HG03139 (cell line): ENCODE measurements around the gene PDIA5.

Experiments
- ATAC-seq: cut with Tn5 transposase; IDR thresholded peaks from one replicate; pipeline ENCODE4 v1.9.1; 2021; ENCODE audit not compliant: unreplicated experiment

The PDIA5 gene

GRCh38 chr3:123070510-123070909 is 3.7 kb downstream of the PDIA5 start:
- ATAC-seq, result no peak

DNA sequence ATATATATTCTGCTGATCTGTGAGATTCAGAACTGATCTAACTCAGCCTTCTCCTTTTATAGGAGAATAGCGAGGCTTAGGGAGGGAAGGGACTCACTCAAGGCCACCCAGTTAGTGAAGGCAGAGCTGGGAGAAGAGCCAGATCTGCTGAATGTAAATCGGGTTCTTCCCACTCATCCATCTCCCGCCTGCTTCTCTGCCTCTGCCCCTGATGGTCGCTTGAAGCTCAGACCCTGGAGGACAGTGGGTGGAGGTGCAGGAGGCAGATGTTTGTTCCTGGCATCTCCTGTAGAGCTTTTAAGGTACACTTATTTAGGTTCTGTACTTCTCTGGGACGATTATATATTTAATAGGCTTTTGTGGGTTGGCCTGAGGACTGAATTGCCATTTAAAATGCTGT is 4.3 kb downstream of the PDIA5 start:
- ATAC-seq, result no peak

DNA sequence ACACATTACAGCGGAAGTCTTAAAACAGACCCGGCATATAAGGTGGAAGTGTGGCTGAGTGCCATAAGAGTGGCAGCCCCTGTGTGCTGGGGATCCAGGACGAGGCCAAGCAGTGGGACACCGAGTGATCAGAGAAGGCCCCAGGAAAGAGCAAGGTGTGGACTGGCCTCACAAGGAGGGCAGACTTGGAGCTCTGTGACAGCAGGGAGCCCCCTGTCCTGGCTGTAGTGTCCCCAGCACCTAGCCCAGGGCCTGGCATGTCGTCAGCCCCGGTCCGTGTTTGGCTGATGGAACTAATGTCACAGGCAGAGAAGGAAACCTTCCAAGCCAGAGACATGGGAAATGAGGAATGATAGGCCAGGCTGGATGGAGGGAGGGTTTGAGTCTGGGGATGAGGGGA is 4.8 kb downstream of the PDIA5 start:
- ATAC-seq, result no peak

DNA sequence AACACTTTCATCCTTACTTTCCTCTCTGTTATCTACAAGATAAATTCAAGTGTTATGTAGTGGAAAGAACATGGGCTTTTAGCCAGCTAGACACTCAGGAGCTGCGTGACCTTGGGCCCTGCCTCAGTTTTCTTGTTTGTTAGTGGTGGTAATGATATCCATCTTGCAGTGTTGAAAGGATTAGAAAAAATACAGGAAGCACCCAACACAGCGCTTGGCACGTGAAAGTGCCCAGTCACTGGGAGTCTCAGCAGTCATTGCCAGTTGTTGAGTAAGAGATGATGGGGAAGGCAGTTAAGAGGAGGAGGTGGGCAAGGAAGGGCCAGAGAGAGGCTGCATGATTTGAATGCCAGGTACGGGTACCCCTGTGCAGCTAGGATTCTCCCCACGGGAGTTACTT is 5.3 kb downstream of the PDIA5 start:
- ATAC-seq, result no peak

GRCh38 chr3:123072564-123072963 is 5.7 kb downstream of the PDIA5 start:
- no peak for ATAC-seq

DNA sequence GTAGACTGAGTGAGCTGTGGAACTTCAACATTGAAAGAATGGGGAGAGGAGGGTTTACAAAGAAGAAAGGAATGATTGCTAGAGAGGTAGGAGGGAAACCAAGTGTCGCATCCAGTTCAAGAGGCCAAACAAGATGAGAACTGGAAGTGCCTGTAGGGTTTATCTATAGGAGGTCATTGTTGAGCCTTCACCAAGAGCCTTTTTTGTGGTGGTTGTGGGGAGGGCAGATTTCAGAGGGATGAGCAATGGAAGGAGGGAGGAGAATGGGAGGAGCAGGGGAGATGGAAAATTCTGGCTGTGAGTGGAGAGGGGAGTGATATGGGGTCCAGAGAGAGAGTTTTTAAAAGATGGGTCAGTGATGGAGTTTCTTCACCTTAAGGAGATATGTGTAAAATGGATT is 8.5 kb downstream of the PDIA5 start:
- ATAC-seq, result no peak

DNA sequence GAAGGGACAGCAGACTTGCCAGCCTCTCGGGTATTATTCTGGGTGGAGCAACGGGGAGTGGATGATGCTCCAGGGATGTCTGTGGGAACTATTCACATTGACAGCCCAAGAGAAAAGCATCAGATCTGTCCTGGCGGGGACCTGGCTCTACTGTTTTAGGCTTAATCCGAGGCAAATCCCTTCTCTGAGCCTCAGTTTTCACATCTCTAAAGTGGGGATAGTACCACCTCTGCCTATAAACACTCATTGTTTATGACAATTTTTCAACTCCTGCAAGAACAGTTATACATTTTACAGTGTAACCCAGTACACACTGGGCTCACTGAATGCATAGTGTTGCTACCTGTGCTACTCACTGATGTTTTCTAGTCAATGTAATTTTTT is 9.3 kb downstream of the PDIA5 start:
- ATAC-seq, result no peak

DNA sequence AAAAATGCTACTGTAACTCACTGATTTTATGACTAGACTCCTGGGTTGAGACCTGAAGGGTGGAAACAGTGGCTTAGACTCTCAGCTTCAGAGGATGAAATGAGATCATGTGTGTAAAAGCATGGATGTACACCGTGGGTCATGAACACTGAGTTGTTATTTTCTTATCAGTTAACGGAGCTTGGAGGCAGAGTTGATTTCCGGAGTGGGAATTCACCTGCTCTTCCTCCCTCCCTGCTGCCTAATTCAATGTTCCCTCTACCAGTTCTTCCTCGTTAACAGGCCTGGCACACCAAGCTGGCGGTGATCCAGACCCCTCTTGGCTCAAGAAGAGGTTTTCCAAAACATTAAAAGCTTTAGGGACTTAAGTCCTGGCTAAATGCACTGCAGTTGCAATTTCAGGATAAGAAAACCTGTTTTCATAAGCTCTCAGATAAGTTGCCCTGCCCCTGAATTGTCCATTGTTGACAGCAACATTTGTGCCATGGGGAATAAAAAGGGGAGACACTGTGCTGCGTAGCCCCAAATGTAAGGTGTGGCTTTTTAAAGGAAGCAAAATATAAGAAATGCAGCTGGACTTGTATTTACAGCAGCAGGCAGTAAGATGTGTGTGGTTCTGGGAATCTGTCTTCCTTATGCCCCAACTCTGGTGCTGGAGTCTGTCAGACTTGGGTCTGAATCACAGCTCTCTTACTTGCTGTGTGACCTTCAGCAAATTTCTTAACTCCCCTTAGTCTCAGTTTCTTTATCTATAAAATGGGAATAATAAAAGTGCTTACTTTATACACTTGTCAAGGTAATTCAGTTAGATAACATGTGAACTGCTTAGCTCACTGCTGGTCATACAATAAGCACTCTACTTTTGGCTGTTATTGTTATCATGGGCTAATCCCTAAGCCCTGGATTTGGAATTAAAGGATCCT is 9.9 kb downstream of the PDIA5 start:
- no peak for ATAC-seq

DNA sequence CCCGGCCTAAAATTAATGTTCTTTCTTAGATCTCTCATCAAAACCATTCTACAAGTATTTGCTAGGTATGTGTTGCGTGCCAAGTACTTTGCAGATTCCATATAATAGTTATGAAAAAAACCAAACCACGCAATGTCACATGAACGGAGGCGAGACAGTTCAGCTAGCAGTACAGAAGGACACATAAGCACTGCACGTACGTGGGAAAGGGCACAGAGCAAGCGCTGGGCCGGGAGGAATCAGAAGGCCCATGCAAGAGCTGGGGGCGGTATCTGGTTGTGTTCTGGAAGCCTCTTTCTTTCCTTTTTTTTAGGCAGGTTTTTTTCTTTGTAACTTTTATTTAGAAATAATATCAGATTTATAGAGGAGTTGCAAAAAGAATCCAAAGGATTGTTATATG is 11.3 kb downstream of the PDIA5 start:
- ATAC-seq, result no peak

DNA sequence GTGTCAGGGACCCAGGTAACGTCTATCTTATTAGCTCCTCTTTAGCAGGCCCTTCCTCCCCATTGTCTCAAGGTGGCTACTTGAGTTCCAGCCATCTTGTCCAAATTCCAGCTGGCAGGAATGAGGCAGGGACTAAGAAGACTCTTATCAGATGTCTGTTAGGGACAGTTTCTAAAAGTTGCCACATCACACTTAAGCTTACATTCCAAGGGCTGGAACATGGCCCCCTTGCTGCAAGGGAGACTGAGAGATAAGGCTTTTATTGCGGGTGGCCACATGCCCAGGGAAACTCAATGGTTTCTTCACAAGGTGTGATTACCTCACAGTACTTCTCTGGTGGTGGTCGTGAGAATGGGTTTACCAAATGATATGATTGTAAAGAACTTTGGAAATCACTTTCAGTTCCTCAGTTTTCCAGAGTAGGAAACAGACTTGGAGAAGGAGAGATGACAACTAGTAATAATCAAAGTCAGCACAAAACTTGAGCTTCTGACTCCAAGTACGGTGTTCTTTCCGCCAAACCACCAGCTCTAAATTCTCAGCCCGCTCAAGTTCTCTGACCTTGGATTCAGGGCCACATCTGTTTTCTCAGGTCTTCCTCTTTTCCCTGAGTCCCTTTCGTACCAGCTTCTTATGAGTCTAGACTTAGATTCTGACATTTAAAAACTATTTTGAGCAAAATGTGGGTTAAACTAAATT is 14.2 kb downstream of the PDIA5 start:
- no peak for ATAC-seq

GRCh38 chr3:123081718-123082369 is 15.0 kb downstream of the PDIA5 start:
- ATAC-seq, result no peak

DNA sequence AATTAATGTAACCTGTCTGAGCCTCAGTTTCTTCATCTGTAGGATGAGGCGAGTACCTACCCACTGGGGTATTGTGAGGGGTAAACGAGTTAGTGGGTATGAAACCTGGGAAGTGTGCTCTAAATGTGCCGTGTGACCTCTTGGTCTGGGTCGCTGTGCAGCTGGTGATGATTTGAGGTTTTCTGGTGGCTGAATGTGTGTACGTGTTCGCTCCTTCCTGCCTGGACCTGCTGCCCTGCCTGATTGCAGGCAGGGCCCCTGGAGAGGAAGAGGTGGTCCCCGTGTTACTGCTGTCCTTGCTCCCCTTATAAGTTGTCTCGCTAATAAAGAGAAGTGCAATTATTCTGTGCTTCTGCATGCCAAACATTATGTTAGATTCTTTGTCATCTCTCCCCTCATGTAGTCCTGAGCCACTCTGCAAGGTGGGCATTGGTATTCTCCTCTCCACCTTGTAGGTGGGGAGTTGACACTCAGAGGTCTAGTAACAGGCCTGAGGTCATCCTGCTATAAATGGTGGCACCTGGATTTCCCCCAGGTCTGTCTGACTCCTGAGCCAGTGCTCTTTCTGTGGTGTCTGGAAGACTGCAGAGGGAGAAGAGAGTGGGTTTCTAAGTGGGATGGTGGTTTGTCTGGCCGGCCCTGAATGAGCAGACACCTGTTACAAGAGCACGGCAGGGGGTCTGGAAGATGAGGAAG is 15.7 kb downstream of the PDIA5 start:
- ATAC-seq, result peak; percentile 51

GRCh38 chr3:123083383-123084124 is 16.7 kb downstream of the PDIA5 start:
- ATAC-seq, result no peak

DNA sequence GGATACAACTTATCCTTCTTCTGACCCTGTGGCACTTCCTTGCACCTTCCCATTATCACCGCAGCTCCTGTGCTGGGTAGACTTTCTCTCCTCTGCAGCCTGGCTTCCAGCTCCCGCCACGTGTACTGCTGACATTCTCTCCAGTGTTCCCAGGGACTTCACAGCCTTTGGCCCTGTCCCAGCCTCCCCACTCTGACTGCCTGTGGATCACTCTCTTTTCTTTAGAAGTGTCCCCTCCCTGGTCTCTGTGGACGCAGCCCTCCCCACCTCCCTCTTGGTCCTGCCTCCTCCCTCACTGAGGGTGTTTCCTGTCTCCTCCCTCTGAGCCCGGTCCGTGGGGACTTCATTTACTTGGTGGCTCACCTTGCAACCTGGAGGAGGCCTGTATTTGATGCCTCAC is 17.4 kb downstream of the PDIA5 start:
- ATAC-seq, result no peak

GRCh38 chr3:123084738-123085237 is 18.0 kb downstream of the PDIA5 start:
- ATAC-seq, result no peak

- ATAC-seq, result no peak
Observed at GRCh38 chr3:123085293-123085931, 18.6 kb downstream of the PDIA5 start.

DNA sequence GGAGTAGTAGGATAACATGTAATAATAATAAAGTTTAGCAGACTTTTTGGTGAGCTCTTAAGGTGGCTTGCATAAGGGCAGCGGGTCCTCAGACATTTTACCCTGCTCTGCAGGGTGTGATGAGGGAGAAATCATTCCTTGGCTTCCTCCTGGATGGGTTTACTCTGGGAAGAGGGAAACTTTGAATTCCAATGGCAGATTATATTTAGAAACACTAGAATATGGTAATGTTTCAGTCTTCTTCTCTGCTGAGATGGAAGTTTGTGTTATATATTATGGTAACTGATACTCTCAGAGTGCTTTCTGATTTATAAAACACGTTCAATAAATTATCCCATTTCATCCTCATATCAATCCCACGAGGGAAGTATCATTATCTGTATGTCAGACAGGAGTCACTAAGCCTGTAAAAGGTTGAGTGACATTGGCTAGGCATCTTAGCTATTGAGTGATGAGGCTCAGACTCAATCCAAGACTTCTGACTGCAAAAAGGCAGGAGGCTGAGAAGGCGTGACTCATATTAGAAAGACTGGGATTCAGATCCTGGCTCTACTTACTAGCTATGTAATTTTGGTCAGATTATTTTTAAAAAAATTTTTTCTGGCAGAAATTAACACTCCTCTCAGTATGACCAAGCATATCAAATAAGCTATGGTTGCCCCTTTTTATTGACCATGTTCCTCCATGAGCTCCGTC is 19.3 kb downstream of the PDIA5 start:
- no peak for ATAC-seq

DNA sequence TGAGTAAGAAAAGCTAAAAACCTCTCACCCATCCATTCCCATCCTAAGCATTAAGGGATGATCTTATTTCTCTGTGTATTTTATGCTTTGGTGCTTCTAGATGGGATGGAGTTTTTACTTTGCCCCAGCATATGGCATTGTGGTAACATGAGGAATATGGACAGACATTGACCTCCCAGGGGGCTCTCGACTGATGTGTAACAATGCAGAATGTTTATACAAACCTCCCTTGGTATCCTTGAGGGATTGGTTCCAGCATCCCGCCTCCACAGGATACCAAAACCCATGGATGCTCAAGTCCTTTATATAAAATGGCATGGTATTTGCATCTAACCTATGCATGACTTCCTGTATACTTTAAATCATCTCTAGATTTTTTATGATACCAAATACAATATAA is 21.6 kb downstream of the PDIA5 start:
- ATAC-seq, result no peak

DNA sequence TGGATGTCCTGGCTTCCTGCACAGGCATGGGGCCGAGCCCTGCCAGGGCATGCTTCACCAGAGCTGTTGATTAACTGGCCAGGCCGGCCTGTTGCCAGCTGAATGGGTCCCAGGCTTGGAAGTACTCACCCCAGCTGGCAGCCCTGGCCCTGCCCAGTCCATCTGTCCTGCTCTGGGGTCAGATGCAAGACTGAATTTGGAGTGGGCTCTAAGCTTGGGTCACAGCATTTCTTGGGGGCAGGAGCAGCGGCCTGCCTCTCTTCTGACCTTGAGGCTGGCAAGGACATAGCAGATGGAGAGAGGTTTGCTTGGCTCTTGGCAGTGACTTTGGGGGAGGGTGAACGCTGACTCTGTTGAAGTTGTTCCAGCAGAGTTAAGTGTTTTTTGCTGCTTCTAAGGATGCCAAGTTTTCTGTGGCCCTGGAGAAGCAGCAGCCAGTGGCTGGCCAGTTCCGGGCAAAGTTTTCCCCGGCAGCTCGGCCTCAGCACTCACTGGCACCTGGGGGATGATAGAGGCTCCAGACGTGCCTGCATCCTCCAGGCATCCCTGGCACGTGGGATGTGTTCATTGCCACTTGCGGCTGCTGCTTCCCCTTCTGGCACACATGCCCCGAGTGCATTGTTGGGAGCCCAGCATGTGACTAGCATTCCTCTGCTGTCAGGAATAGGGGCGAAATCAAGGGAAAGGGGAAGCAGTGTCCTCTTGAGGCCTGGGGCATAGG is 22.9 kb downstream of the PDIA5 start:
- ATAC-seq, result no peak
